ENCODE results near the gene LAP3.
A peak's percentile ranks its signal among the peaks of the same experiment; 100 is the strongest.

LAP3 gene

GRCh38 chr4:17619416-17620105 lies 42.6 kb downstream of the LAP3 start:
- no peak for DNase-seq (ENCODE audit: low spot score)

- DNase-seq (ENCODE audit: low spot score), result no peak
Observed at GRCh38 chr4:17623451-17624001, 46.5 kb downstream of the LAP3 start.

GRCh38 chr4:17624821-17625220 lies 47.8 kb downstream of the LAP3 start:
- no peak for DNase-seq (ENCODE audit: low spot score)

- DNase-seq (ENCODE audit: low spot score), result no peak
Observed at GRCh38 chr4:17630228-17630627, 53.2 kb downstream of the LAP3 start.

- DNase-seq (ENCODE audit: low spot score), result no peak
Observed at GRCh38 chr4:17633600-17633999, 56.6 kb downstream of the LAP3 start.

- no peak for DNase-seq (ENCODE audit: low spot score)
Observed at GRCh38 chr4:17635056-17635455, 58.1 kb downstream of the LAP3 start.

GRCh38 chr4:17636341-17636695 lies 59.3 kb downstream of the LAP3 start:
- no peak for DNase-seq (ENCODE audit: low spot score)

GRCh38 chr4:17636696-17637622 lies 60.0 kb downstream of the LAP3 start:
- DNase-seq (ENCODE audit: low spot score), result peak; percentile 88

GRCh38 chr4:17639136-17639535 lies 62.1 kb downstream of the LAP3 start:
- no peak for DNase-seq (ENCODE audit: low spot score)

GRCh38 chr4:17642398-17642783 lies 65.4 kb downstream of the LAP3 start:
- DNase-seq (ENCODE audit: low spot score), result no peak

GRCh38 chr4:17646693-17647092 lies 69.7 kb downstream of the LAP3 start:
- DNase-seq (ENCODE audit: low spot score), result no peak

GRCh38 chr4:17647176-17647806 lies 70.3 kb downstream of the LAP3 start:
- no peak for DNase-seq (ENCODE audit: low spot score)

- no peak for DNase-seq (ENCODE audit: low spot score)
Observed at GRCh38 chr4:17647927-17648326, 70.9 kb downstream of the LAP3 start.

GRCh38 chr4:17650406-17650805 lies 73.4 kb downstream of the LAP3 start:
- no peak for DNase-seq (ENCODE audit: low spot score)

- no peak for DNase-seq (ENCODE audit: low spot score)
Observed at GRCh38 chr4:17654701-17655100, 77.7 kb downstream of the LAP3 start.

- no peak for DNase-seq (ENCODE audit: low spot score)
Observed at GRCh38 chr4:17657090-17657489, 80.1 kb downstream of the LAP3 start.
